GM04504 (cell line): ENCODE results near the gene CDS1.
"Not testable (repeated sequence)": the region's sequence is repeated elsewhere in the genome, so short reads cannot be mapped to it uniquely, and the experiment has no call there.

ENCODE experiments used
- DNase-seq: peaks from one replicate; pipeline ENCODE4 v3.0.0-alpha.2; 2012; ENCODE audit warnings: low read depth

Gene CDS1

GRCh38 chr4:84611531-84611930 lies 28.6 kb downstream of the CDS1 start:
- DNase-seq = no peak

GRCh38 chr4:84614891-84615290 lies 32.0 kb downstream of the CDS1 start:
- DNase-seq = no peak

- no peak for DNase-seq
These were observed 32.4 kb downstream of the CDS1 start for GRCh38 chr4:84615355-84615754.

- no peak for DNase-seq
These were observed 40.0 kb downstream of the CDS1 start for GRCh38 chr4:84622959-84623358.

GRCh38 chr4:84623661-84624060 lies 40.7 kb downstream of the CDS1 start:
- no peak for DNase-seq

- DNase-seq = no peak
These were observed 43.7 kb downstream of the CDS1 start for GRCh38 chr4:84626673-84627072.

- DNase-seq = no peak
These were observed 48.6 kb downstream of the CDS1 start for GRCh38 chr4:84631573-84631972.

- no peak for DNase-seq
These were observed 49.2 kb downstream of the CDS1 start for GRCh38 chr4:84632092-84632491.

GRCh38 chr4:84634961-84635360 lies 52.0 kb downstream of the CDS1 start:
- no peak for DNase-seq

GRCh38 chr4:84638092-84638491 lies 55.2 kb downstream of the CDS1 start:
- no peak for DNase-seq

GRCh38 chr4:84639145-84639544 lies 56.2 kb downstream of the CDS1 start:
- no peak for DNase-seq

GRCh38 chr4:84644087-84644486 lies 61.2 kb downstream of the CDS1 start:
- DNase-seq = no peak

GRCh38 chr4:84647312-84647884 lies 64.5 kb downstream of the CDS1 start:
- DNase-seq = no peak

- no peak for DNase-seq
These were observed 65.3 kb downstream of the CDS1 start for GRCh38 chr4:84648178-84648577.

- DNase-seq = no peak
These were observed 66.1 kb downstream of the CDS1 start for GRCh38 chr4:84648863-84649647.

GRCh38 chr4:84651499-84651898 lies 68.6 kb downstream of the CDS1 start:
- no peak for DNase-seq

GRCh38 chr4:84652478-84652877 lies 69.6 kb downstream of the CDS1 start:
- no peak for DNase-seq

GRCh38 chr4:84660606-84661005 lies 77.7 kb downstream of the CDS1 start:
- no peak for DNase-seq

GRCh38 chr4:84661191-84661939 lies 78.4 kb downstream of the CDS1 start:
- DNase-seq = no peak

- DNase-seq = not testable (repeated sequence)
These were observed 81.8 kb downstream of the CDS1 start for GRCh38 chr4:84664767-84665166.

- no peak for DNase-seq
These were observed 83.5 kb downstream of the CDS1 start for GRCh38 chr4:84666439-84666838.

GRCh38 chr4:84669201-84669600 lies 86.3 kb downstream of the CDS1 start:
- DNase-seq = no peak

- no peak for DNase-seq
These were observed 89.2 kb downstream of the CDS1 start for GRCh38 chr4:84672177-84672576.
